HCEC 1CT (cell line): ENCODE measurements around the gene VWA8.
"Not testable (repeated sequence)": the region's sequence is repeated elsewhere in the genome, so short reads cannot be mapped to it uniquely, and the experiment has no call there.

Experiments used
- DNase-seq: peaks from one replicate; pipeline ENCODE4 v3.0.0-alpha.2; 2017

The VWA8 gene

GRCh38 chr13:41962994-41963393 lies 2.1 kb upstream of the VWA8 start:
- DNase-seq = no peak

GRCh38 chr13:41961466-41961760 lies 504 bp upstream of the VWA8 start:
- no peak for DNase-seq

DNA sequence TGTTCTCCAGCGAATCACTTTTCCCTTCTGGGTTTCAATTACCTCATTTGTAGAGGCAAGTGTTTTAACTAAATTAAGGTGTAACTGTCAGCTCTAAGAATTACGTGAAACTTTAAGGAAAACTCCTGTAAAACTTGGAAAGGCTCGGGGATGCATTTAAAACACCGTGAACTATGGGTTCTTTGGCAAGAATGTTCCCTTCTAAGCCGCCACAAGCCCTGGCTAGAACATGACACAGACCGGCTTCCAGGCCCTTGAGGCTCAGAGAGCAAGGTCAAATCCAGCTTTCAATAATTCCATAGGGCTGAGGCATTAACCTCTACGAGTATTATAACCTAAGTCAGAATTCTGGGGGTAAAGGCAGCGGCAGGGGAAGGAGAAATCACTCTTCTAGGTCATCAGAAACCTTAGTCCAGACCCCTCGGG lies 685 bp downstream of the VWA8 start:
- peak; percentile 49 for DNase-seq

GRCh38 chr13:41956272-41956671 lies 4.6 kb downstream of the VWA8 start:
- DNase-seq = no peak

DNA sequence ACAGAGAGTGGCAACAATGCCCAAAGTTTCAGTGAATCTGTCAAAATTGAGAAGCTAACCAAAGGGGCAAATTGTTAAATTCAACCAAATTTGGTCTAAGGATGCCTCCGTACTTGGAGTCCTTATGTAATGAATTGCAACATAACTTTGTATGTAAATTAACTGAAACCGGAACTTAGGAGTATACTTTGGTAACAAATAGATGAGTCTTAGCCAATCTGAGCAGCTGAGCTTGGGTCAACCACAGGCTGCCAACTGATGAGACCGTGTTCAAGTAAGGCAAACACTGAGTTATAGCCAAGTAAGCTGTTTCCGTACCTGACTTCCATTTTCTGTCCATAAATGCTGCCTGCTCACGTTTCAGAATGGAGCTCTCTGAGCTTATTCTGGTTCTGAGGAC lies 5.3 kb downstream of the VWA8 start:
- DNase-seq = no peak

DNA sequence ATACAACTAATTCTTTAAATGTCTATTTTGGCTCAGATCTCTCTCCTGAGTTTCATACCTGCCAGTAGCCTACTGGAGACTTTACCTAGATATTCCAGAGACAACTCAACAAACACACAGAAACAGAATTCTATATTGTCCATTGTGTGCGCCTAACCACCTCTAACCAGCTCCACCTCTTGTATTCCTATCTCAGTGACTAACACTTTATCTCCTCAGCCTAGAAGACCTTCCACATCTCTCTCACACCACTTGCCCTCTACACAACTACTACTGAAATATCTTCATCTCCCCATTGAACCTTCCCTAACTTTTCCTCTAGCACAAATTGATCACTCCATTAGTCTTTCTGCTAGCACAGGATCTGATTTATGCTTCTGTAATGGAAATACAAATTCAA lies 6.7 kb downstream of the VWA8 start:
- DNase-seq = no peak

GRCh38 chr13:41952749-41953148 lies 8.2 kb downstream of the VWA8 start:
- no peak for DNase-seq

GRCh38 chr13:41949104-41949503 lies 11.8 kb downstream of the VWA8 start:
- DNase-seq = not testable (repeated sequence)

- DNase-seq = no peak
Measured at GRCh38 chr13:41945926-41946325, 15.0 kb downstream of the VWA8 start.

DNA sequence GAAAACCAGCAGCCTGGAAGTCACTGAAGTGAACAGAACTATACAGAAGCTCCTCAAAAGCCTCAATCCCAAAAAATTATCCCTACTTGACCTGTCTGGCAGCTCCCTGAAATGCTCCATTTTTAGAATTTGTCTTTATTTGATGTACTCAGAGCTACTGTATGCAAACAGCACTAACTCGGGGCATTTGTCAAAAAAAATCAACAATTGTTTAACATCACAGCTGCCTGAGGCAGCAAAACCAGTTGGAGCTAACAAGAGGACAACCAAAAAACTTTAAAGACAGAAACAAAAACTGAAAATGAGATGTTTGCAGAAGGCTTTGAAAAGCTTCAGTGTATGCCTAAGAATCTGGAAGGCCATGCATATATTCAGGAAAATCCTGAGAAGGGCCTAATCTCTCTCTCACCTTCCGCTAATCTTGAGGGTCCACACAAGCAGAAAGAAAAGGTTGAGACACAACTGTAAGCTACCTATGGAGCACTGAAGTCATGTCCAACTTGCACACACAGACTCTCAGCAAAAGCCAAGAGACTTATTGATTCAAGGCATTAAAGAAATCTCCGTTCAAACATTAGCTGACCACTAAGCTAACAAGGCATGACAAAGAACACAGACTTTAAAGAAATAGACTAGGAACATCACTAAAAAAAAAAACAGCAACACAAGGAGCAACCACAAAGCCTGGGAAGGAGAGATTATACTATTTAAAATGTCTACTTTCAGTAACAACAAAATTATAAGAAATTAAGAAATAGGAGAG lies 16.1 kb downstream of the VWA8 start:
- DNase-seq = no peak

GRCh38 chr13:41944229-41944628 lies 16.7 kb downstream of the VWA8 start:
- DNase-seq = no peak

DNA sequence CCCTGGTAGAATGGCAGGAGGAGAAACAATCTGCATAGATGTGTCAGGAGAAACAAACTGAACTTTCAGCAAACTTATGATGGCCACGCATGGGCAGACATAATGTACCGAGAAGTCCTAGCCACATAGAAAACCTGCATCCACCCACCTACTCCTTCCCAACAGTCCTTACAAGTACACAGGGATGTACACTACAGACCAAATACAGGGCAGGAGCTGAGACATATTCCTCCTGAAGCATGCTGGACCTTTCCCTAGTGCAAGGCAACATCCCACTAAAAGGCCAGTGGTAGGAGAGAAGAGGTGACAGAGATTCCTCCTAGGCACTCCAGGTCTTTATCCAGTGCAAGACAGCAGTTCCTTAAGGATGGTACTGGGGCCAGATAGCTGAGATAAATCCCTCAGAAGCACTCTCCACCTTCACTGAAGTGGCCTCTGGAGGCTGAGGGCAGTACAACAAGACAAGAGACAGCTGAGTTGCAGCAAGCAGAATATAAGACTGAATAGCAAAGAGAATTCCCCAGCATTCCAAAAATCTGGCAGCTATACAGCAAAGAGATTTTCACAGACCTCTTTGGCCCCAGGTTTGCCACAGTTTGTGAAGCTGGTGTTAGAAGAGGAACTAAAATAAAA lies 18.3 kb downstream of the VWA8 start:
- DNase-seq = peak; percentile 61

DNA sequence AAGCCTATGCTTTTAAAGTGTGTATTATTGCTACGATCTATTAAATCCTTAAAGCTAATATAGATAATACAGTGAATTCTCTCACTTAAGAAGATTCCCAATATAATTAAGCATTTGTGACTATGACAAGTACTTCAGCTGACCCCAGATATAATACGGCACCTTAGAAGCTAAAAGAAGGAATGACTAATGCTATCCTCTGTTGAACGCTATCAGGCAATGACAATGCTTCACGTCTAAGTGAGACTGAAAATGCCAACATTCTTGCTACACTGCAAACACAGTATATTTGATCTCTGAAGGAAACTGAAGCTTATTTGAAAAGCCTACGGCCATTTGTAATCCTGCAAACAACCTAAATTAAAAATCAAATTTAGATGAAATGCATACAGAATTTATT lies 19.7 kb downstream of the VWA8 start:
- DNase-seq = no peak

GRCh38 chr13:41939398-41939797 lies 21.5 kb downstream of the VWA8 start:
- no peak for DNase-seq

DNA sequence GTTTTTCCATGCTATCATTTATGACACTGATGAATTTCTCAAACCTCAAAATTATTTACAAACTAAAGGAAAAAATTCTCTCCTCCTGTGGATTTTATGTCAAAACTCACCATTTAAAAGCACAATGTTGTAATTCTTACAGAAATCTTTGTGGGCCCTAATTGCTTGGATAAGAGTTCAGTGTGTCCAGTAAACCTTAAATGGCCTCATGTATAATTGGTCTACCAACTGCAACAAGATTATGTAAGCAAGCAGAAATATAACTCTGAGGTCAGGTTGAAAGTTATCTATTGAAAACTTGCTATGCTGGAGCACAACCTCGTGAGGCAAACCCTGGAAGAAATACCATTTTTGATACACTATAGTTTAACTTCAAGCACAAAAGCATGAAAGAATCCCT lies 22.0 kb downstream of the VWA8 start:
- DNase-seq = no peak

DNA sequence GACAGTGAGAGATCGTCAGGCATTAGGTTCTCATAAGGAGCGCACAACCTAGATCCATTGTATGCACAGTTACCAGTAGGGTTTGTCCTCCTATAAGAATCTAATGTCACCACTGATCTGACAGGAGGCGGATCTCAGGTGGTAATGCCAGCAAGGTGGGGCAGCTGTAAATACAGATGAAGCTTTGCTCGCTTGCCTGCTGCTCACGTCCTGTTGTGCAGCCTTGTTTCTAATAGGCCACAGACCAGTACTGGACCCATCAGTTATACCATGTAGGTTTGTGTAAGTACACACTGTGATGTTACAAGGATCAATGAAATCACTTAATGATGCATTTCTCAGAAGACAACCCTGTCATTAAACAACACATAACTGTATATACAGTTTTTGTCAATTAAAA lies 23.5 kb downstream of the VWA8 start:
- no peak for DNase-seq

DNA sequence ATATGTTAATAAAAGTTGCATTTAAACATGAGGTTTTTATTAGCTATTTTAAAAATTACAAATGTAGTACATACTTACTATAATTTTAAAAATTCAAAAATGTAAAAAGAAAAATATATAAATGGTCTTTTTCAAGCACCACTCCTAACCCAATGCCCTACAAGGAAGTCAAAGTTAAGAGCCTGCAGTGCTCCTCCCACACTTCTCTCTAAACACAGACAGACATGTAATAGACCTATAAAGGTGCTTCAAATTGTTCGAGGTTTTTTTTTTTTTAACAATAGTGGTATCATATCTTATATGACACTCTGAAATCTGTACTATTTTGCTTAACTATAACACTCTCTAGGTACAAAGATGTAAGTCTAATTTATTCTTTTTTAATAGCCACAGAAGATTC lies 25.4 kb downstream of the VWA8 start:
- no peak for DNase-seq

GRCh38 chr13:41934994-41935393 lies 25.9 kb downstream of the VWA8 start:
- DNase-seq = no peak

DNA sequence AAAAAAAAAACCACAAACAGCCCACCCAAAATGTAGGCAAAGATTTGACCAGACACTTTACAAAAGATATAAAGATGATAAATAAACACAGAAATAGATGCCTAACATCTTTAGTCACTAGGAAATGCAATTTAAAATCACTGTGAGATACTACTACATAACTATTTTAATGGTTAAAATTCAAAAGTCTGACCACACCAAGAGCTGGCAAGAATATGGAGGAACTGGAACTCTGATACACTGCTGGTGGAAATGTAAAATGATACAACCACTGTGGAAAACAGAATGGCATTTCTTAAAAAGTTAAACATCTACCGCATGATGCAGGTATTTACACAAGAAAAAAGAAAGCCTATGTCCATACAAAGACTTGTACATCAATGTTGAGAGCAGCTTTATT lies 26.8 kb downstream of the VWA8 start:
- no peak for DNase-seq

DNA sequence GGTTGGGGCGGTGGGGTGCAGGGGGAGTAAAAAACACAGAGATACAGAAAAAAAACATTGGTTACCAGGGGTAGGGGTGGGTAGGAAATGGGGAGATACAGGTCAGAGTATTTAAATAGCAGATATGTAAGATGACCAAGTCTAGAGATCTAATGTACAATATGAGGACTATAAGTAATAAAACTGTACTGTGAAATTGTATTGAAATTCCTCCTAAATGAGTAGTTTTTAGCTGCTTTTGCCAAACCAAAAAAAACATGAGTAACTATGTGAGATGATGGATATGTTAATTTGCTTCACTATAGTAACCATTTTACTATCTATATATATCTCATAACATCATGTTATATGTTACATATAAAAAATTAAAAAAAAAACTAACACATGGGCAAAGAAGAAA lies 29.6 kb downstream of the VWA8 start:
- DNase-seq = peak; percentile 79

DNA sequence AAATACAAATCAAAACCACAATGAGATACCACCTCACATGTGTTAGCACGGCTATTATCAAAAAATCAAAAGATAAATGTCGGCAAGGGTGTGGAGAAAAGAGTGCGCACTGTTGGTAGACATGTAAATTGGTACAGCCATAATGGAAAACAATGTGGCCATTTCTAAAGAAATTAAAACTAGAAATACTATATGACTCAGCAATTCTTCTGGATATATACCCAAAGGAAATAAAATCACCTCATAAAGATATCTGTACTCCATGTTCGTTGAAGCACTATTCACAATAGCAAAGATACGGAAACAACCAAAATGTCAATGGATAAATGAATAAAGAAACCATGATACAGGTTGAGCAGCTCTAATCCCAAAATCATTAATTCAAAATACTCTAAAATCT lies 30.8 kb downstream of the VWA8 start:
- no peak for DNase-seq

DNA sequence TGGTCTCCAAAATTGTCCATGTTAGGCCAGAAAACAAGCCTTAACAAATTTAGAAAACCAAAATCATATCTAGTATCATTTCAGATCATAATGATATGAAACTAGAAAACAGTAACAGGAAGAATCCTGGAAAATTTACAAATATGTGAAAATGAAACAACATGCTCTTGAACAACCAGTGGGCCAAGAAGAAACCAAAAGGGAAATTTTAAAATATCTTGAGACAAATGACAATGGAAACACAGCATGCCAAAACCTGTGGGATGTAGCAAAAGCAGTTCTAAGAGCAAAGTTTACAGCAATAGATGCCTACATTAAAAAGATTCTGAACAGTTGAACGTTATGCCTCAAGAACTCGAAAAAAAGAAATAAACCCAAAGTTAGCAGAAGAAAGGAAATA lies 32.6 kb downstream of the VWA8 start:
- DNase-seq = no peak

GRCh38 chr13:41925014-41925413 lies 35.9 kb downstream of the VWA8 start:
- DNase-seq = no peak

DNA sequence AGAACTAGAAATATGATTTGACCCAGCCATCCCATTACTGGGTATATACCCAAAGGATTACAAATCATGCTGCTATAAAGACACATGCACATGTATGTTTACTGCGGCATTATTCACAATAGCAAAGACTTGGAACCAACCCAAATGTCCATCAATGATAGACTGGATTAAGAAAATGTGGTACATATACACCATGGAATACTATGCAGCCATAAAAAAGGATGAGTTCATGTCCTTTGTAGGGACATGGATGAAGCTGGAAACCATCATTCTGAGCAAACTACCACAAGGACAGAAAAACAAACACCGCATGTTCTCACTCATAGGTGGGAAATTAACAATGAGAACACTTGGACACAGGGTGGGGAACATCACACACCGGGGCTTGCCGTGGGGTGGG lies 38.0 kb downstream of the VWA8 start:
- DNase-seq = not testable (repeated sequence)
